Astrocyte of the spinal cord (primary cell): ENCODE measurements around the gene ALDH16A1.

Experiments
- DNase-seq: peaks from one replicate; pipeline ENCODE4 v3.0.0; 2011; ENCODE audit warnings: low read depth, low spot score
- H3K4me3 ChIP-seq: 2 replicates; pipeline ENCODE4 v1.5.1; 2011; ENCODE audit warnings: low read depth, mild to moderate bottlenecking, low read length, moderate library complexity
- CTCF ChIP-seq: IDR thresholded peaks from 2 replicates; pipeline ENCODE4 v1.5.1; 2012; ENCODE audit warnings: low read depth, mild to moderate bottlenecking, low read length, inconsistent platforms
- in situ Hi-C: cut with HindIII; loops from 2 replicates; pipeline ENCODE4 v1.10.0; 2017; ENCODE audit warnings: low sequenced_read_pairs

The ALDH16A1 gene

GRCh38 chr19:49491804-49492572, 39.0 kb downstream of the ALDH16A1 start:
- DNase-seq: no peak
- in situ Hi-C loops: no loop called here
- no peak overlapping the region for H3K4me3 ChIP-seq
- no peak for TF ChIP-seq CTCF

DNA sequence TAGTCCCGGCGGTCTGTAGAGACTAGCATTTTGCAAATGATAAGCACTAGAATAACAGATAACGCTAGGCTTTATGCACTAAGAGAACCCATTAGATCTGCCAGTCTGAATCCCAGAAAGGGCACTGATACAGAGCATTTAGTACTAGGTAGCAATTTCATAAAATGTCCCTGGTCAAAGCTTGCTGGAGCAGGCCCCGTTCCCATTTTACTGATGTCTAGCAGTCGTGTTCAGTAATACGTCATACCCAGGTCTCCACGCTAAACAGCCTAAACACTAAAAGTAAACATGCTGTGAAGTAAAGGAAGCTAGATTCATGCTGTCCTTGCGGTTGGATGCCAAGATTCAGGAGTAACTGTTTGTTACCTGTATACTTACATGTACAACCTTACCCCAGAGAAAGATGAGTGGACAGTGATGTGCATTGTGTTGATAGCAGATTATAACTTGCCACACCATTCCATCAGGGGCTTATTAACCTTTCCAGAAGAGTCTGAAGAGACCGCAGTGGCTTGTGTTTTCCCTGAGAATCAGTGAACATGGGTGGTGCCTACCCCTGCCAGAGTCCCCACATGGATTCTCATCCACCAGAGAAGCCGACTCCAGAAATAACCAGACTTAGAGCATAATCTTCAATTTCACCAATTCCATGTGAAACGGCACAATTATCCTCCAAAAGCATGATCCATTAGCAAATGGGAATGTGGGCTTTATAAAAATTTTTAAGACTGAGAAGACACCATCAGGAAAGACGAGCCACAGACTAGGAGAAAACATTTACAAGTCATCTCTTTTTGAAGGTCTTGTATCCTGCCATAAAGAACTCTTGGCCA, 39.8 kb downstream of the ALDH16A1 start:
- in situ Hi-C loops: no loop called here
- no peak for DNase-seq
- H3K4me3 ChIP-seq: no peak overlapping the region
- no peak for TF ChIP-seq CTCF

DNA sequence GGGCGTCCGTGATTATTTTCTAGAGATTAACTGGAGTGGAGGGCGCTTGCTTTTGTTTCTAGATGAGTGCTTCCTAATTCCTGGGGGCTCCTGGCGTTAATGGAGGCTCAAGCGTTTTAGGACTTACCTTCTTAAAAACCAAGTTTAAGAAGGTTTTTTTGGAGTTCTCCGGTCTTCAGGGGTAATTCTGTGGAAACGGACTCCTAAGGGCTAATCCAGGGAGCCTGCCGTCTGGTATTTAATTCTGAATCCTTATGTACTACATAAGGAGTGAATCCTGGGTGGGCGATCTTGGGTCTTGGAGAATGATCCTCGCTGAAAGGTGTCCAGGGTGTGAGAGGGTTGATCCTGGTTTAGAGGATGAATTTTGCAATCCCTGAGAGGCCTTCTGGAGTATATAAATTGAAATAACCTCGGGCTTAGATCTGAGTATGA, 43.6 kb downstream of the ALDH16A1 start:
- no peak for TF ChIP-seq CTCF
- in situ Hi-C loops: no loop called here
- no peak for DNase-seq
- peak overlapping the region; percentile 96 for H3K4me3 ChIP-seq

GRCh38 chr19:49497047-49497788, 44.2 kb downstream of the ALDH16A1 start:
- peak overlapping the region; percentile 96 for H3K4me3 ChIP-seq
- DNase-seq: peak; percentile 50
- in situ Hi-C loops: no loop called here
- TF ChIP-seq CTCF: no peak

GRCh38 chr19:49497789-49498103, 44.7 kb downstream of the ALDH16A1 start:
- TF ChIP-seq CTCF: no peak
- in situ Hi-C loops: no loop called here
- DNase-seq: no peak
- peak overlapping the region; percentile 96 for H3K4me3 ChIP-seq

DNA sequence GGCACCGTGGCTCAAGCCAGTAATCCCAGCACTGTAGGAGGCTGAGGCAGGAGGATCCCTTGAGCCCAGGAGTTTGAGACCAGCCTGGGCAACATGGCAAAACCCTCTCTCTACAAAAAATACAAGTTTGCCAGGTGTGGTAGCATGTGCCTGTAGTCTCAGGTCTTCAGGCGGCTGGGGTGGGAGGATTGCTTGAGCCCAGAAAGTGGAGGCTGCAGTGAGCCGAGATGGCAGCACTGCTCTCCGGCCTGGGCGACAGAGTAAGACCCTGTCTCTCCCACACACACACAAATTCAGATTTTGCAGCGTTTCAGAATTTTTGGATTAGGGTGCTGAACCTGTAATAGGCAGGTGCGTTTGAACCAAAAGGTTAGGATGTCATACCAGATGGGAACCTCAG, 45.5 kb downstream of the ALDH16A1 start:
- TF ChIP-seq CTCF: no peak
- DNase-seq: no peak
- H3K4me3 ChIP-seq: no peak overlapping the region
- in situ Hi-C loops: no loop called here
